A549 (cell line): ENCODE data around the gene ZSWIM9. TPM values are rescaled to one million over a fixed set of nuclear protein-coding genes. Genes with fewer than 3 reads are reported as not detected.

Experiments
- ATAC-seq, 2 experiments: fragments of 200-7000 bp in 1 of 2; fragments of >200 bp in 1 of 2; cut with Nextera tagmentation in 1 of 2; cut with Tn5 transposase in 1 of 2; 3 replicates each; pipeline versions ENCODE4 v1.8.0 to v1.9.1; 2018 to 2020; ENCODE audit warnings: mild to moderate bottlenecking in 1 of 2, moderate library complexity in 1 of 2
- CTCF ChIA-PET: fragments of 300-600 bp; sonication (Branson Sonifier 250); formaldehyde crosslinking; extraction: SDS; loops from one replicate; lab custom pipeline; 2021; ENCODE audit warnings: antibody characterized with exemption, inconsistent platforms; lab: Yijun Ruan, JAX
- POLR2A ChIA-PET: fragments of 350-600 bp; formaldehyde crosslinking; extraction: SDS; loops from one replicate; lab custom pipeline; 2021; ENCODE audit warnings: antibody characterized with exemption, inconsistent platforms; lab: Yijun Ruan, JAX
- DNase-seq, 2 experiments: peaks; one replicate each; pipeline versions ENCODE4 v3.0.0 to v3.0.0-alpha.2; 2011 to 2016; ENCODE audit warnings: low read depth in 1 of 2, low spot score in 1 of 2
- FAIRE-seq: peaks from 2 replicates; lab custom pipeline; 2011; peaks lifted over from hg19 to GRCh38; lab: Jason Lieb, UNC
- H3K27ac ChIP-seq, 2 experiments: fragments of >200 bp; sonication (Bioruptor Twin); formaldehyde crosslinking; 3 replicates each; pipeline ENCODE4 v1.5.1; 2016 to 2017
- H3K4me1 ChIP-seq: fragments of >200 bp; sonication (Bioruptor Twin); formaldehyde crosslinking; 3 replicates; pipeline ENCODE4 v1.6.1; 2016
- H3K4me2 ChIP-seq: fragments of >200 bp; sonication (Bioruptor Twin); formaldehyde crosslinking; 3 replicates; pipeline ENCODE4 v1.6.1; 2016
- H3K4me3 ChIP-seq: fragments of >200 bp; sonication (Bioruptor Twin); formaldehyde crosslinking; 3 replicates; pipeline ENCODE4 v1.5.1; 2016
- H3K9me3 ChIP-seq: fragments of >200 bp; sonication (Bioruptor Twin); formaldehyde crosslinking; 3 replicates; pipeline ENCODE4 v1.6.1; 2016
- CHD4 ChIP-seq: fragments of 200-600 bp; sonication (generic); IDR thresholded peaks from 2 replicates; pipeline ENCODE4 v1.6.1; 2016; ENCODE audit warnings: antibody characterized with exemption, mild to moderate bottlenecking, borderline replicate concordance
- EHF ChIP-seq: fragments of 250-450 bp; sonication (Bioruptor Pico); IDR thresholded peaks from 2 replicates; pipeline ENCODE4 v1.5.0; 2020; ENCODE audit warnings: mild to moderate bottlenecking
- EHMT2 ChIP-seq: fragments of 200-600 bp; sonication (generic); IDR thresholded peaks from 2 replicates; pipeline ENCODE4 v1.6.1; 2016; ENCODE audit warnings: antibody characterized with exemption, low read depth, mild to moderate bottlenecking, moderate library complexity
- EP300 ChIP-seq, 2 experiments: fragments of >200 bp; sonication (Bioruptor Twin); formaldehyde crosslinking; IDR thresholded peaks; 2 replicates in 1 of 2; 3 replicates in 1 of 2; pipeline ENCODE4 v1.6.1; 2016 to 2017
- ESRRA ChIP-seq: fragments of 150-350 bp; IDR thresholded peaks from 2 replicates; pipeline ENCODE4 v1.6.1; 2014; ENCODE audit warnings: mild to moderate bottlenecking, low read length, borderline replicate concordance
- FOXS1 ChIP-seq: fragments of 250-450 bp; sonication (Bioruptor Pico); IDR thresholded peaks from 2 replicates; pipeline ENCODE4 v1.5.0; 2020; ENCODE audit warnings: mild to moderate bottlenecking, moderate library complexity
- GATA3 ChIP-seq: IDR thresholded peaks from 2 replicates; pipeline ENCODE4 v1.6.1; 2012; ENCODE audit warnings: borderline replicate concordance
- HMGXB4 ChIP-seq: fragments of 250-450 bp; sonication (Bioruptor Pico); IDR thresholded peaks from 2 replicates; pipeline ENCODE4 v1.5.0; 2021; ENCODE audit warnings: mild to moderate bottlenecking, moderate library complexity, borderline replicate concordance
- KDM5A ChIP-seq: fragments of 200-600 bp; sonication (generic); IDR thresholded peaks from 2 replicates; pipeline ENCODE4 v1.6.1; 2016; ENCODE audit warnings: antibody characterized with exemption, mild to moderate bottlenecking
- MAZ ChIP-seq: fragments of 150-350 bp; IDR thresholded peaks from 2 replicates; pipeline ENCODE4 v1.6.1; 2014; ENCODE audit warnings: antibody characterized with exemption, low read depth, low read length, borderline replicate concordance
- NPAS2 ChIP-seq: fragments of 250-450 bp; sonication (Bioruptor Pico); IDR thresholded peaks from 2 replicates; pipeline ENCODE4 v1.8.0; 2022; ENCODE audit warnings: mild to moderate bottlenecking, moderate library complexity, borderline replicate concordance
- PHF8 ChIP-seq: fragments of 200-600 bp; sonication (generic); IDR thresholded peaks from 2 replicates; pipeline ENCODE4 v1.6.1; 2016; ENCODE audit warnings: low read depth, mild to moderate bottlenecking, antibody characterized with exemption, moderate library complexity, borderline replicate concordance
- RARB ChIP-seq: fragments of 250-450 bp; sonication (Bioruptor Pico); IDR thresholded peaks from 2 replicates; pipeline ENCODE4 v1.8.0; 2021; ENCODE audit warnings: mild to moderate bottlenecking, moderate library complexity
- TFCP2L1 ChIP-seq: fragments of 250-450 bp; sonication (Bioruptor Pico); IDR thresholded peaks from 2 replicates; pipeline ENCODE4 v1.5.0; 2021; ENCODE audit warnings: mild to moderate bottlenecking
- USF2 ChIP-seq: fragments of 450-650 bp; IDR thresholded peaks from 2 replicates; pipeline ENCODE4 v1.6.1; 2014; ENCODE audit warnings: antibody characterized with exemption
- ZNF302 ChIP-seq: fragments of 250-450 bp; sonication (Bioruptor Pico); IDR thresholded peaks from 2 replicates; pipeline ENCODE4 v1.9.0; 2021; ENCODE audit warnings: inconsistent platforms, mild to moderate bottlenecking, moderate library complexity
- ZSCAN20 ChIP-seq: fragments of 250-450 bp; sonication (Bioruptor Pico); IDR thresholded peaks from 2 replicates; pipeline ENCODE4 v1.8.0; 2022; ENCODE audit warnings: mild to moderate bottlenecking, moderate library complexity
- WGBS: methylation state at CpG from one replicate; pipeline ENCODE4 v1.1.6; 2017; ENCODE audit errors: missing lambda C conversion rate; 5-methylcytosine and 5-hydroxymethylcytosine counted together
- polyA plus RNA-seq, 4 experiments: library from polyadenylated mRNA; depleted of rRNA in 3 of 4; stranded (reverse); fragments of >200 nt; fragmentation: RNase III in 1 of 4; extraction: RNeasy Plus Mini Kit Qiagen cat#74134 plus additional on column Dnase treatment in 1 of 4; gene quantifications; 2 replicates in 3 of 4; 3 replicates in 1 of 4; pipeline ENCODE4 v1.2.3, GENCODE V29; 2011 to 2017
- TF ChIP-seq, protein P1 (sequence below): IDR thresholded peaks from 2 replicates; pipeline ENCODE4 v1.6.1; 2012

ZSWIM9 gene
- polyA plus RNA-seq, 2 of the 4 experiments (the other 2 are of a cell fraction): 1.2 to 13.4 TPM

DNA sequence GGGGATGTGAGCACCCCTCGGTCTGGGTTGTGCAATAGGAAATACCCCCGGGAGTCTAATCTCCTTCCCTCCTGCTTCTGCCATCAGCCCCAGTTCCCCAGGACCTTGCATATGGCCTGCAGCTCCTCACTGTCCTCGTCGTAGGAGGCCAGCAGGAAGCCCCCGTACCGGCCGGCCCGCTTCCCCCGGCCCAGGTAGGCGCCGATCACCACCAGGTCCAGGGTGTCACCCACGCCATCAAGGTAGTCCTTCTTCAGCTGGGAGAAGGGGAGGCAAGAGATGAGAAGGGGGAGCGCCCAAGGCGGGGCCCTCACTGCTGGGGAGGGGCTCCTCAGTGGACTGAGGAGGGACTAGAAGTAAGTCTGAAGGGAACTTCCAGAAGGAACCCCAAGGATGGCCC is 49.4 kb upstream of the ZSWIM9 start (continued):
- TF ChIP-seq EP300 (IDR thresholded peaks at IDR 0.05): no peak

DNA sequence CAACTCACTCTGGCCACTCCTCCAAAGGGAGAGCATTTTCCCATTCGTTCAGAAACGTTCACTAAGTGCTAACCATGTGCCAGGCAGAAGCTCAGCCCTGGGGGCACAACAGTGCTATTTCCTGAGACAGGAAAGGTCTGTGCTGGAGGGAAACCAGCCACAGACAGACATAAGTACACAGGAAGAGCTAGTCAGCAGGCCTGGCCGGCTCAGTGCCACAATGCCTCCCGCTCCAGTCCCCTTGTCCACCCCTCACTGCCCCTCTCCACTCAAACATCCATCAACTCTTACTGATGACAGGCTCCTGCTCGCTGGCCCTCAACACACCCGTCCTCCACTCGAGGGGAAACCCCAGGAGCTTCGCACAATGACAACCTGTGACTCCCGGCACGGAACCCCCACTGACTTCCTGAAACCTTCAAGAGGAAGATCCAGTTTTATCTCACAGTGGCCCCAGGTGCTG is 48.5 kb upstream of the ZSWIM9 start:
- CTCF ChIA-PET: interaction anchor here (1.7 to 10.4 kb wide), 3 partner anchors 13 to 31 kb away, joined by 3 to 111 read pairs (median 18); partner anchors contain the start of gene PLA2G4C
- Histone ChIP-seq H3K27ac (no peak overlapping the region), H3K4me3 (no peak overlapping the region), H3K4me1 (no peaks in the 10 kb centered on the region), H3K9me3 (no peaks in the 10 kb centered on the region), H3K4me2 (no peak overlapping the region)
- 92% methylated on average over 10 of the region's 10 CpGs for WGBS
- no peak for FAIRE-seq
- ATAC-seq: no peak
- POLR2A ChIA-PET: interaction anchor here (1.1 kb wide), 1 partner anchor 12 kb away, joined by 4 read pairs; the partner anchor contains the start of gene PLA2G4C
- DNase-seq: no peak
- TF ChIP-seq ZSCAN20 (CRISPR knock-in tag): no peak
- TF ChIP-seq CHD4: no peak
- TF ChIP-seq HMGXB4 (CRISPR knock-in tag): no peak

DNA sequence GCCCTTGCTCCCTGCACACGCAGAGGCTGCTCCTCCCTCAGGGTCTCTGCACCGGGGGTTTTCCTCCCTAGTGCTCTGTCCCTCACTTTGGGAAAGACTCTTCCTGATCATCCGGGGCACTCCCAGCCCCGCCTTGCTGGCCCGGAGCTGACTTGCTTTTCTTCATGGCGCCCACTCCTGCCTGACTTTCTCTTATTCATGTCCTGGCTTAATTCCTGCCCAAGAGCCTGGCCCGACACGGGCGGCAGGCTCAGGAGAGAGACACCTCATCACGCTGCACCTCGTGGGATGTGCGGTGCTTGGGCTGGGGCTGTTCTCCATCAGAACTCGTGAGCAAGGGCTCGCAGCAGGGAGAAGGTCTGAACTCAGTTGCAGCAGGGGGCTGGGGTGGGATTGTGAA is 48.1 kb upstream of the ZSWIM9 start:
- DNase-seq: no peak
- CTCF ChIA-PET: interaction anchor here (1.7 to 10.4 kb wide), 3 partner anchors 13 to 30 kb away, joined by 3 to 111 read pairs (median 18); partner anchors contain the start of gene PLA2G4C
- H3K9me3 ChIP-seq: no peaks in the 10 kb centered on the region
- TF ChIP-seq NPAS2 (CRISPR knock-in tag) (no peak), ZSCAN20 (CRISPR knock-in tag) (no peak), RARB (no peak)
- TF ChIP-seq, all 56 proteins: peak for 0
- Histone ChIP-seq H3K4me3 (no peak overlapping the region), H3K4me1 (no peaks in the 10 kb centered on the region), H3K4me2 (no peak overlapping the region), H3K27ac (no peak overlapping the region)
- ATAC-seq (no peak), FAIRE-seq (no peak)
- 92% methylated on average over 14 of the region's 14 CpGs for WGBS
- POLR2A ChIA-PET: interaction anchor here (1.1 kb wide), 1 partner anchor 12 kb away, joined by 4 read pairs; the partner anchor contains the start of gene PLA2G4C

DNA sequence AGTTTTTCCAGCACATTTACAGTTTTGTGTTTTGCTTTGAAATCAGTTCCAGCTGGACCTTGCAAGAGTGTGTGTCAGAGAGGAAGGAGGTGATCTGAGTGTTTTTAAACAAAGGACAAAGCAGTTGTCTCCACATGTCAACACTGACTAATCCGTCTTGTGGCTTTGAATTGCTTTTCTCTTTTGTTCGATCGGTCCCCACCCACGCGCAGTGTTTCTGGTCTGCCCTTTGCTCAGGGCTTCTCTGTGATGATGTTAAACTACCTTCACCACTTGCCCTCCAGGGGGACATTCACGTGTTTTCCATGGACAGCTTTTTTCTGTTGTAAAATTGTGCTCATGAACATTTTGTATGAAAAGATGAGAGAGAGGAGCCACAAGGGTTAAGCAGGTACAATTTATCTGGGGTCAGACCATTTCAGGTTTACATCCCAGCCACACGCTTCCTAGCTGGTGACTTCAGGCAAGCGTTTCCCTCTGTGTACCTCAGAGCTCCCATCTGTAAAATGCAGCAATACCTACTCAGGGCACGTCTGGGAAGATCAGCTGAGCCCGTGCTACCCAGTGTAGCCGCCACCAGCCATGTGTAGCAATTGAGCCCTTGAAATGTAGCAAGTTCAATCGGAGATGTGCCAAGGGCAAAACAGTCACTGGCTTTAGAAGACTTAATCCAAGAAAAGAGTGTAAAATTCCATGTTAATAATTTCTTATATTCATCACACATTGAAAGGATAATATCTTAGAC is 46.4 kb upstream of the ZSWIM9 start:
- FAIRE-seq (no peak), ATAC-seq (peak; percentile 34 to 35; a peak in 2 of 6 replicates), DNase-seq (peak in 1 of 2 experiments; percentile 36)
- no peak overlapping the region for H3K27ac ChIP-seq
- TF ChIP-seq MAZ (no peak), USF2 (no peak), PHF8 (no peak), TFCP2L1 (no peak), CHD4 (no peak), FOXS1 (CRISPR knock-in tag) (no peak), ZNF302 (CRISPR knock-in tag) (no peak), ESRRA (no peak), EHMT2 (no peak), GATA3 (no peak), KDM5A (no peak), EHF (no peak)
- TF ChIP-seq, protein P1, sequence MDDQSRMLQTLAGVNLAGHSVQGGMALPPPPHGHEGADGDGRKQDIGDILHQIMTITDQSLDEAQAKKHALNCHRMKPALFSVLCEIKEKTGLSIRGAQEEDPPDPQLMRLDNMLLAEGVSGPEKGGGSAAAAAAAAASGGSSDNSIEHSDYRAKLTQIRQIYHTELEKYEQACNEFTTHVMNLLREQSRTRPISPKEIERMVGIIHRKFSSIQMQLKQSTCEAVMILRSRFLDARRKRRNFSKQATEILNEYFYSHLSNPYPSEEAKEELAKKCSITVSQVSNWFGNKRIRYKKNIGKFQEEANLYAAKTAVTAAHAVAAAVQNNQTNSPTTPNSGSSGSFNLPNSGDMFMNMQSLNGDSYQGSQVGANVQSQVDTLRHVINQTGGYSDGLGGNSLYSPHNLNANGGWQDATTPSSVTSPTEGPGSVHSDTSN: no peak
- ChIA-PET POLR2A (interaction anchor here (1.7 kb wide), 1 partner anchor 14 kb away, joined by 4 read pairs; the partner anchor contains the start of gene PLA2G4C), CTCF (interaction anchor here (0.9 to 10.4 kb wide), 8 partner anchors 8 to 160 kb away, joined by 3 to 111 read pairs (median 4); partner anchors contain the start of gene PLA2G4C)
- H3K4me2 ChIP-seq: no peak overlapping the region
- no peaks in the 10 kb centered on the region for H3K4me1 ChIP-seq
- no peaks in the 10 kb centered on the region for H3K9me3 ChIP-seq
- H3K4me3 ChIP-seq: no peak overlapping the region
- 75% methylated on average over 12 of the region's 12 CpGs for WGBS
